ENCODE data around the gene ALPI. TPM values are rescaled to one million over a fixed set of nuclear protein-coding genes. Genes with fewer than 3 reads are reported as not detected.

Gene ALPI
- total and polyA plus RNA-seq, 2 donors (not counting 1 experiment from before 2014, with no cell fraction given) = not detected

DNA sequence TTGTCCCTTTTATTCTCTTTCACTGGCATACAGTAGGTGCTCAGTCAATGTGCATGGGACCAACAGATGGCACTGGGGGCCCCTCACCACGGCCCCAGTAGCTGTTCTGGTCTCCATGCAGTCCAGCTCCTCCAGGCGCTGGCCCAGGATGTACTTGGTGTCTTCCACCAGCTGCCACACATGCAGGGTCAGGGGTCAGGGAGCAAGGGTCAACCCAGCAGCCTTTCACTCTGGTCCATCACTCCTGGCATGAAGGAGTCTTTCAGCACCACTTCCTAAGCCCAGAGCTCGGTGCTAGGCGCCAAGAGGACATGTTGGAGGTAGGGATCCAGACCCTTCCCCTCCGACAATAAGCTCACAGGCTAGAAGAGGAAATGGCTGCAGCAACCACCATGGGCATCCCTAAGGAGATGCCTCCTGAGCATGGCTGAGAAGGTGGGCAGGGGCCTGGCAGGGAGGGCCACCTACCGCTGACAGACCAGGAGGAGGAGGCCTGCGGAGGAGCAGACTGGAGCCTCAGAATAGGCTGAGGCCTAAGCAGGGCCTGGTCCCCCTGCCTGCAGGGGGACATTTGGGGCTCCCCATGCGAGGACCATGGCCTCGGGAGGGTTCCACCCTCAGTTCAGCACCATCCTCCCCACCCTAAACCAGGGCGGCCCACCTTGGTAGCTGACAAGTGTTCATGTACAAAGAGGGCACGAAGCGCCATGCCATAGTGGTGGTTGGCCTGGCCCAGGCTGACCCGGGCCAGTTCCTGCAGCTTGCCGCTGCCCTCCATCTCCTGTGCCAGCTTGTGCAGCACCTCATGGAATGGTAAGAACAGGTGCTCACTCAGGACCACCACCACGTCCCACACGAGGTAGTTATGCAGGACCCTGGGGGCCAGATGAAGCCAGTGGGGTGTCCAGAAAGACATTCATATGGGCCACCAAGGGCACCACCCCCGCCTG, 39.2 kb upstream of the ALPI start:
- ChIA-PET CTCF (no interaction called here), POLR2A (no interaction called here)
- H3K36me3 ChIP-seq (replicated peaks in 1 of 2; ENCODE audit: control extremely low read depth in 1 of 2, control insufficient read depth in 1 of 2, extremely low read depth in 1 of 2, insufficient read depth in 2 of 2, low read length in 1 of 2) = no peaks in the 10 kb centered on the region
- DNase-seq = no peak
- H3K27me3 Mint-ChIP-seq = peaks cover 41% of the 10 kb centered on the region
- intact Hi-C loops (cut with micrococcal nuclease) = no loop called here
- H3K9me3 ChIP-seq (ENCODE audit: control extremely low read depth in 1 of 3, control insufficient read depth in 2 of 3, insufficient read depth in 1 of 3, low read length in 2 of 3) = peaks cover 0 to 13% (median 0%) of the 10 kb centered on the region in 3 donors
- no peak overlapping the region for H3K27ac Mint-ChIP-seq
- H3K4me3 Mint-ChIP-seq = no peak overlapping the region
- H4K20me1 ChIP-seq (ENCODE audit: control insufficient read depth, insufficient read depth, low read length, poor library complexity, severe bottlenecking) = no peaks in the 10 kb centered on the region
- H3K9me3 Mint-ChIP-seq (ENCODE audit: insufficient read depth) = no peaks in the 10 kb centered on the region
- no peaks in the 10 kb centered on the region for H3K79me2 ChIP-seq (ENCODE audit: control insufficient read depth, insufficient read depth, low read length)
- H3K4me1 Mint-ChIP-seq = peaks cover 21% of the 10 kb centered on the region
- no peak overlapping the region for H3K4me3 ChIP-seq (ENCODE audit: control extremely low read depth in 1 of 5, extremely low read depth in 1 of 5, insufficient read depth in 1 of 5, low read depth in 2 of 5, low read length in 4 of 5)
- peaks cover 17 to 19% of the 10 kb centered on the region in 2 donors for H3K4me1 ChIP-seq (ENCODE audit: control insufficient read depth in 2 of 2, insufficient read depth in 2 of 2, low read length in 2 of 2)
- H3K27ac ChIP-seq (ENCODE audit: low read length in 2 of 2) = no peak overlapping the region
- H2AFZ ChIP-seq (ENCODE audit: insufficient read depth, low read depth, low read length, poor library complexity, severe bottlenecking) = no peak overlapping the region
- no peak overlapping the region for H3K4me2 ChIP-seq (replicated peaks; ENCODE audit: low read depth, low read length, poor library complexity, severe bottlenecking)
- no peak for ATAC-seq (ENCODE audit: low read depth)
- H3K27me3 ChIP-seq (replicated peaks in 1 of 4; ENCODE audit: control extremely low read depth in 1 of 4, control insufficient read depth in 3 of 4, insufficient read depth in 4 of 4, low read length in 3 of 4) = peaks cover 0 to 40% (median 11%) of the 10 kb centered on the region in 4 experiments
- TF ChIP-seq, protein P1, sequence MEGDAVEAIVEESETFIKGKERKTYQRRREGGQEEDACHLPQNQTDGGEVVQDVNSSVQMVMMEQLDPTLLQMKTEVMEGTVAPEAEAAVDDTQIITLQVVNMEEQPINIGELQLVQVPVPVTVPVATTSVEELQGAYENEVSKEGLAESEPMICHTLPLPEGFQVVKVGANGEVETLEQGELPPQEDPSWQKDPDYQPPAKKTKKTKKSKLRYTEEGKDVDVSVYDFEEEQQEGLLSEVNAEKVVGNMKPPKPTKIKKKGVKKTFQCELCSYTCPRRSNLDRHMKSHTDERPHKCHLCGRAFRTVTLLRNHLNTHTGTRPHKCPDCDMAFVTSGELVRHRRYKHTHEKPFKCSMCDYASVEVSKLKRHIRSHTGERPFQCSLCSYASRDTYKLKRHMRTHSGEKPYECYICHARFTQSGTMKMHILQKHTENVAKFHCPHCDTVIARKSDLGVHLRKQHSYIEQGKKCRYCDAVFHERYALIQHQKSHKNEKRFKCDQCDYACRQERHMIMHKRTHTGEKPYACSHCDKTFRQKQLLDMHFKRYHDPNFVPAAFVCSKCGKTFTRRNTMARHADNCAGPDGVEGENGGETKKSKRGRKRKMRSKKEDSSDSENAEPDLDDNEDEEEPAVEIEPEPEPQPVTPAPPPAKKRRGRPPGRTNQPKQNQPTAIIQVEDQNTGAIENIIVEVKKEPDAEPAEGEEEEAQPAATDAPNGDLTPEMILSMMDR (IDR thresholded peaks at IDR 0.05) = no peak
- no peak for TF ChIP-seq EZH2 (IDR thresholded peaks at IDR 0.05; ENCODE audit: borderline replicate concordance, insufficient read depth, low read depth, low read length, poor library complexity, severe bottlenecking)
- 96% methylated on average over 15 of the region's 17 CpGs for WGBS (ENCODE audit: insufficient coverage)
- no peak overlapping the region for H3K9ac ChIP-seq (ENCODE audit: low read length)

DNA sequence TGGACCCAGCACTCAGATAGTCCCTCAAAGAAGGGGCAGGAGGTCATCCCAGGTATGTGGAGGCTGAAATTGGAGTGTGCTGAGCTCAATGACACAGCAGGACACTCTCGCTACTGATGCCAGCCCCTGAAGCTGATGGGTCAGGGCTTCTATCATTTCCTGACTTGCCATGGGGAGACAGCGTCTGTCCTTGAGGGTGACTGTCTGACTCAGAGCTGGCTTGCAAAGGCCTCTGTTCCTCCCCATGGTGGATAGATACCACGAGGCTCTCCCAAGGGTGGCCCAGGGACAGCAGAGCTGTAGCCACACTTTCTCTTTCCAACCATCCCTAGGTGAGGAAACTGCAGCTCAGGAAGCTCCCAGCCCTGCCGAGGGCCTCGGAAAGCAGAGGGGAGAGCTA, 38.5 kb upstream of the ALPI start:
- no peaks in the 10 kb centered on the region for H4K20me1 ChIP-seq (ENCODE audit: control insufficient read depth, insufficient read depth, low read length, poor library complexity, severe bottlenecking)
- whole genome bisulfite sequencing (ENCODE audit: insufficient coverage) = 79% methylated on average over 3 of the region's 5 CpGs
- H3K79me2 ChIP-seq (ENCODE audit: control insufficient read depth, insufficient read depth, low read length) = no peaks in the 10 kb centered on the region
- H3K4me3 ChIP-seq (ENCODE audit: control extremely low read depth in 1 of 5, extremely low read depth in 1 of 5, insufficient read depth in 1 of 5, low read depth in 2 of 5, low read length in 4 of 5) = no peak overlapping the region
- no peak for ATAC-seq (ENCODE audit: low read depth)
- Mint-ChIP-seq H3K4me3 (no peak overlapping the region), H3K27ac (no peak overlapping the region), H3K27me3 (peaks cover 46% of the 10 kb centered on the region), H3K4me1 (peaks cover 22% of the 10 kb centered on the region), H3K9me3 (ENCODE audit: insufficient read depth) (no peaks in the 10 kb centered on the region)
- no peak for TF ChIP-seq EZH2 (IDR thresholded peaks at IDR 0.05; ENCODE audit: borderline replicate concordance, insufficient read depth, low read depth, low read length, poor library complexity, severe bottlenecking)
- TF ChIP-seq, protein P1 (IDR thresholded peaks at IDR 0.05) = no peak
- no peak for DNase-seq
- H3K9ac ChIP-seq (ENCODE audit: low read length) = no peak overlapping the region
- no peak overlapping the region for H3K4me2 ChIP-seq (replicated peaks; ENCODE audit: low read depth, low read length, poor library complexity, severe bottlenecking)
- H2AFZ ChIP-seq (ENCODE audit: insufficient read depth, low read depth, low read length, poor library complexity, severe bottlenecking) = no peak overlapping the region
- peaks cover 0 to 46% (median 13%) of the 10 kb centered on the region in 4 experiments for H3K27me3 ChIP-seq (replicated peaks in 1 of 4; ENCODE audit: control extremely low read depth in 1 of 4, control insufficient read depth in 3 of 4, insufficient read depth in 4 of 4, low read length in 3 of 4)
- H3K36me3 ChIP-seq (replicated peaks in 1 of 2; ENCODE audit: control extremely low read depth in 1 of 2, control insufficient read depth in 1 of 2, extremely low read depth in 1 of 2, insufficient read depth in 2 of 2, low read length in 1 of 2) = no peaks in the 10 kb centered on the region
- H3K4me1 ChIP-seq (ENCODE audit: control insufficient read depth in 2 of 2, insufficient read depth in 2 of 2, low read length in 2 of 2) = peaks cover 17 to 19% of the 10 kb centered on the region in 2 donors
- peaks cover 0 to 19% (median 5%) of the 10 kb centered on the region in 3 donors for H3K9me3 ChIP-seq (ENCODE audit: control extremely low read depth in 1 of 3, control insufficient read depth in 2 of 3, insufficient read depth in 1 of 3, low read length in 2 of 3)
- no peak overlapping the region for H3K27ac ChIP-seq (ENCODE audit: low read length in 2 of 2)
- CTCF ChIA-PET = no interaction called here
- POLR2A ChIA-PET = no interaction called here
- intact Hi-C loops (cut with micrococcal nuclease) = no loop called here

Measured in B cell (primary cell).